HepG2 (cell line): ENCODE results near the gene ENO1. TPM values are rescaled to one million over a fixed set of nuclear protein-coding genes. Genes with fewer than 3 reads are reported as not detected.

Experiments
- ARID4A ChIP-seq: sonication (generic); formaldehyde crosslinking; IDR thresholded peaks from 2 replicates; pipeline ENCODE4 v1.5.0; 2020; ENCODE audit warnings: mild to moderate bottlenecking, missing genetic modification reagents, borderline replicate concordance
- CREB3 ChIP-seq: sonication (generic); formaldehyde crosslinking; IDR thresholded peaks from 2 replicates; pipeline ENCODE4 v1.5.0; 2020; ENCODE audit warnings: missing genetic modification reagents
- DDIT3 ChIP-seq: sonication (generic); formaldehyde crosslinking; IDR thresholded peaks from 2 replicates; pipeline ENCODE4 v1.4.0; 2020; ENCODE audit warnings: mild to moderate bottlenecking, missing genetic modification reagents
- FIP1L1 ChIP-seq: fragments of 200-400 bp; formaldehyde crosslinking; IDR thresholded peaks from 2 replicates; pipeline ENCODE4 v1.6.1; 2018; ENCODE audit warnings: low read depth, mild to moderate bottlenecking, low read length, moderate library complexity, borderline replicate concordance; ENCODE audit not compliant: insufficient read depth
- HDAC1 ChIP-seq: sonication (generic); formaldehyde crosslinking; IDR thresholded peaks from 2 replicates; pipeline ENCODE4 v1.5.1; 2020; ENCODE audit warnings: mild to moderate bottlenecking, missing genetic modification reagents
- HNRNPK ChIP-seq: fragments of 200-400 bp; formaldehyde crosslinking; IDR thresholded peaks from 2 replicates; pipeline ENCODE4 v1.6.1; 2018; ENCODE audit warnings: low read length, low read depth, moderate library complexity, mild to moderate bottlenecking; ENCODE audit not compliant: poor library complexity, severe bottlenecking
- JUND ChIP-seq: sonication (generic); formaldehyde crosslinking; IDR thresholded peaks from 2 replicates; pipeline ENCODE4 v1.8.0; 2022; ENCODE audit warnings: mild to moderate bottlenecking, missing genetic modification reagents
- MAF1 ChIP-seq: sonication (generic); formaldehyde crosslinking; IDR thresholded peaks from 2 replicates; pipeline ENCODE4 v1.5.0; 2020; ENCODE audit warnings: missing genetic modification reagents, borderline replicate concordance
- POGK ChIP-seq: sonication (generic); formaldehyde crosslinking; conservative IDR thresholded peaks from 2 replicates; pipeline ENCODE4 v1.8.0; 2022; ENCODE audit warnings: mild to moderate bottlenecking, moderate library complexity, missing genetic modification reagents
- POLR2G ChIP-seq: fragments of 200-400 bp; formaldehyde crosslinking; IDR thresholded peaks from 2 replicates; pipeline ENCODE4 v1.6.1; 2018; ENCODE audit warnings: mild to moderate bottlenecking, low read depth, low read length, moderate library complexity
- PRMT3 ChIP-seq: sonication (generic); formaldehyde crosslinking; IDR thresholded peaks from 2 replicates; pipeline ENCODE4 v1.8.1; 2022; ENCODE audit warnings: low read depth, mild to moderate bottlenecking, moderate library complexity, missing genetic modification reagents, borderline replicate concordance
- SMARCE1 ChIP-seq: fragments of 450-650 bp; IDR thresholded peaks from 2 replicates; pipeline ENCODE4 v1.6.1; 2017; ENCODE audit warnings: borderline replicate concordance
- SNRNP70 ChIP-seq: fragments of 200-400 bp; formaldehyde crosslinking; IDR thresholded peaks from 2 replicates; pipeline ENCODE4 v1.6.1; 2017; ENCODE audit warnings: mild to moderate bottlenecking, low read depth, low read length, moderate library complexity
- TRIM22 ChIP-seq: fragments of 450-650 bp; IDR thresholded peaks from 2 replicates; pipeline ENCODE4 v1.6.1; 2017
- ZFP82 ChIP-seq: sonication (generic); formaldehyde crosslinking; IDR thresholded peaks from 2 replicates; pipeline ENCODE4 v1.5.1; 2020; ENCODE audit warnings: mild to moderate bottlenecking, missing genetic modification reagents, borderline replicate concordance
- ZNF280B ChIP-seq: sonication (generic); formaldehyde crosslinking; IDR thresholded peaks from 2 replicates; pipeline ENCODE4 v1.5.0; 2020; ENCODE audit warnings: missing genetic modification reagents, mild to moderate bottlenecking, borderline replicate concordance
- ZNF615 ChIP-seq: sonication (generic); formaldehyde crosslinking; IDR thresholded peaks from 2 replicates; pipeline ENCODE4 v1.5.0; 2020; ENCODE audit warnings: mild to moderate bottlenecking, missing genetic modification reagents, borderline replicate concordance
- ZNF652 ChIP-seq: IDR thresholded peaks from 2 replicates; pipeline ENCODE4 v1.6.1; 2016; ENCODE audit warnings: low read depth, borderline replicate concordance
- polyA plus RNA-seq, 8 experiments: library from polyadenylated mRNA; depleted of rRNA in 3 of 8; stranded (reverse) in 7 of 8; unstranded in 1 of 8; fragments of >200 nt; fragmentation: Illumina TruSeq in 4 of 8; extraction: Trizol in 4 of 8; gene quantifications; 2 replicates each; pipeline versions ENCODE4 v1.2.1 to v1.2.3, GENCODE V29; 2011 to 2016; ENCODE audit warnings: low read depth in 4 of 8, missing spikeins in 1 of 8, mixed read lengths in 1 of 8; ENCODE audit not compliant: insufficient read depth in 1 of 8
- total RNA-seq, 5 experiments: library from RNA; depleted of rRNA; stranded (reverse); fragments of >200 nt; fragmentation: Illumina TruSeq; extraction: Trizol; gene quantifications; 2 replicates each; pipeline ENCODE4 v1.2.3, GENCODE V29; 2016; ENCODE audit warnings: low read depth in 1 of 5

ENO1 gene
- total and polyA plus RNA-seq, 2 of the 13 experiments (the other 11 are each of a cell fraction or from before 2014, with no cell fraction given): 1,559 to 3,103 TPM

GRCh38 chr1:8856689-8857412 lies 21.6 kb downstream of the ENO1 start (continued):
- TF ChIP-seq POGK: no peak
- TF ChIP-seq ZNF615: no peak
- no peak for TF ChIP-seq MAF1
- no peak for TF ChIP-seq FIP1L1
- TF ChIP-seq CREB3 (CRISPR knock-in tag): no peak
- TF ChIP-seq ARID4A (CRISPR knock-in tag): peak; percentile 37; the same call in 1 of the 2 replicates
- no peak for TF ChIP-seq ZNF652 (CRISPR knock-in tag)
- peak; percentile 71; the same call in 1 of the 2 replicates for TF ChIP-seq POLR2G
- TF ChIP-seq PRMT3 (CRISPR knock-in tag): 0 out of 2 replicates have a peak, but pooled peaks have one; percentile 22
- TF ChIP-seq HNRNPK: no peak
- TF ChIP-seq SMARCE1: no peak
- TF ChIP-seq HDAC1 (CRISPR knock-in tag): 0 out of 2 replicates have a peak, but pooled peaks have one; percentile 38
- no peak for TF ChIP-seq TRIM22
- no peak for TF ChIP-seq JUND (CRISPR knock-in tag)
- no peak for TF ChIP-seq SNRNP70
- TF ChIP-seq DDIT3 (CRISPR knock-in tag): no peak
- TF ChIP-seq ZNF280B (CRISPR knock-in tag): no peak
- TF ChIP-seq ZFP82 (CRISPR knock-in tag): no peak
